IMR-90 (cell line): Measurements from ENCODE around the gene COL18A1. TPM values are rescaled to one million over a fixed set of nuclear protein-coding genes. Genes with fewer than 3 reads are reported as not detected.

Source experiments
- ATAC-seq: fragments of 200-7000 bp; cut with Tn5 transposase; 2 replicates; pipeline ENCODE4 v1.9.1; 2020; ENCODE audit warnings: low read depth, mild to moderate bottlenecking, moderate library complexity
- BruUV-seq: library from RNA; stranded (reverse); fragments of 400-500 nt; replicated peaks from 2 replicates; lab custom pipeline; 2021; lab: Mats Ljungman, UMichigan
- CTCF ChIA-PET: fragments of 300-600 bp; formaldehyde crosslinking; extraction: SDS; loops from one replicate; lab custom pipeline; 2021; ENCODE audit warnings: antibody characterized with exemption; lab: Yijun Ruan, JAX
- POLR2A ChIA-PET: fragments of 300-600 bp; sonication (Branson Sonifier 250); formaldehyde crosslinking; loops from one replicate; lab custom pipeline; 2022; ENCODE audit warnings: antibody characterized with exemption; ENCODE audit not compliant: unreplicated experiment; lab: Charles Lee
- DNase-seq: peaks from one replicate; pipeline ENCODE4 v3.0.0; 2013
- H2AFZ ChIP-seq: replicated peaks from 2 replicates; pipeline ENCODE3; 2013; ENCODE audit warnings: low read length, mild to moderate bottlenecking; ENCODE audit not compliant: poor library complexity
- H2AK5ac ChIP-seq: 2 replicates; pipeline ENCODE4 v1.6.1; 2013; ENCODE audit warnings: low read depth, low read length, inconsistent platforms
- H2AK9ac ChIP-seq: replicated peaks from 2 replicates; pipeline ENCODE3; 2013; ENCODE audit warnings: mild to moderate bottlenecking, low read depth, low read length, moderate library complexity; ENCODE audit not compliant: poor library complexity
- H2BK120ac ChIP-seq: 2 replicates; pipeline ENCODE4 v1.6.1; 2013; ENCODE audit warnings: low read depth, low read length, inconsistent platforms
- H2BK15ac ChIP-seq: 3 replicates; pipeline ENCODE4 v1.6.1; 2013; ENCODE audit warnings: low read depth, low read length, inconsistent platforms
- H2BK20ac ChIP-seq: 2 replicates; pipeline ENCODE4 v1.6.1; 2013; ENCODE audit warnings: low read depth, mild to moderate bottlenecking, inconsistent platforms, low read length, moderate library complexity
- H2BK5ac ChIP-seq: 2 replicates; pipeline ENCODE4 v1.6.1; 2013; ENCODE audit warnings: mild to moderate bottlenecking, low read depth, low read length, inconsistent platforms; ENCODE audit not compliant: poor library complexity, severe bottlenecking
- H3K14ac ChIP-seq: replicated peaks from 2 replicates; pipeline ENCODE4 v1.6.1; 2013; ENCODE audit warnings: low read depth, low read length, inconsistent platforms
- H3K18ac ChIP-seq: 2 replicates; pipeline ENCODE4 v1.6.1; 2013; ENCODE audit warnings: low read depth, low read length, control low read depth
- H3K23ac ChIP-seq: 2 replicates; pipeline ENCODE4 v1.6.1; 2013; ENCODE audit warnings: low read depth, low read length, inconsistent platforms
- H3K27ac ChIP-seq: 2 replicates; pipeline ENCODE4 v1.5.1; 2013; ENCODE audit warnings: mild to moderate bottlenecking, control low read depth, low read length; ENCODE audit not compliant: insufficient read depth
- H3K27me3 ChIP-seq: 2 replicates; pipeline ENCODE4 v1.6.1; 2013; ENCODE audit warnings: low read length; ENCODE audit not compliant: control insufficient read depth, insufficient read depth
- H3K36me3 ChIP-seq: 2 replicates; pipeline ENCODE4 v1.6.1; 2013; ENCODE audit warnings: low read length, mixed read lengths; ENCODE audit not compliant: control insufficient read depth, insufficient read depth
- H3K4ac ChIP-seq: 2 replicates; pipeline ENCODE4 v1.6.1; 2013; ENCODE audit warnings: low read depth, low read length, inconsistent platforms
- H3K4me1 ChIP-seq: 2 replicates; pipeline ENCODE4 v1.6.1; 2013; ENCODE audit warnings: low read length, mixed read lengths; ENCODE audit not compliant: control insufficient read depth, insufficient read depth
- H3K4me2 ChIP-seq: 2 replicates; pipeline ENCODE4 v1.6.1; 2013; ENCODE audit warnings: low read depth, mild to moderate bottlenecking, control low read depth, low read length, moderate library complexity
- H3K4me3 ChIP-seq: 2 replicates; pipeline ENCODE4 v1.5.1; 2013; ENCODE audit warnings: low read depth, mild to moderate bottlenecking, control low read depth, low read length, moderate library complexity; ENCODE audit not compliant: insufficient read depth
- H3K56ac ChIP-seq: 2 replicates; pipeline ENCODE4 v1.6.1; 2013; ENCODE audit warnings: low read length, inconsistent platforms; ENCODE audit not compliant: insufficient read depth; ENCODE audit errors: extremely low read depth
- H3K79me1 ChIP-seq, 2 experiments: 2 replicates each; pipeline ENCODE4 v1.6.1; 2013; ENCODE audit warnings: low read length in 2 of 2, inconsistent platforms in 1 of 2, low read depth in 1 of 2
- H3K9ac ChIP-seq: 2 replicates; pipeline ENCODE4 v1.6.1; 2013; ENCODE audit warnings: low read depth, low read length, control low read depth
- H3K9me1 ChIP-seq: 2 replicates; pipeline ENCODE4 v1.6.1; 2013; ENCODE audit warnings: low read length, inconsistent platforms; ENCODE audit not compliant: insufficient read depth
- H3K9me3 ChIP-seq: 2 replicates; pipeline ENCODE4 v1.6.1; 2013; ENCODE audit warnings: low read length; ENCODE audit not compliant: control insufficient read depth, insufficient read depth
- H4K20me1 ChIP-seq: 2 replicates; pipeline ENCODE4 v1.6.1; 2013; ENCODE audit warnings: low read length, inconsistent platforms; ENCODE audit not compliant: insufficient read depth
- H4K5ac ChIP-seq: 2 replicates; pipeline ENCODE4 v1.6.1; 2013; ENCODE audit warnings: mild to moderate bottlenecking, low read depth, low read length, control low read depth
- H4K8ac ChIP-seq, 2 experiments: 2 replicates each; pipeline ENCODE4 v1.6.1; 2013; ENCODE audit warnings: low read depth in 2 of 2, low read length in 2 of 2, control low read depth in 1 of 2, inconsistent platforms in 1 of 2
- H4K91ac ChIP-seq: 2 replicates; pipeline ENCODE4 v1.6.1; 2013; ENCODE audit warnings: low read depth, low read length, inconsistent platforms; ENCODE audit not compliant: insufficient read depth
- NFE2L2 ChIP-seq: fragments of 150-350 bp; IDR thresholded peaks from 2 replicates; pipeline ENCODE4 v1.6.1; 2016; ENCODE audit warnings: low read depth, mild to moderate bottlenecking, low read length
- POLR2A ChIP-seq: IDR thresholded peaks from 2 replicates; pipeline ENCODE4 v1.6.1; 2012; ENCODE audit warnings: mild to moderate bottlenecking, low read depth, low read length
- RAD21 ChIP-seq: IDR thresholded peaks from 2 replicates; pipeline ENCODE4 v1.6.1; 2012; ENCODE audit warnings: low read length, improper control_type of control experiment
- WGBS, 2 experiments: methylation state at CpG; one replicate each; pipeline versions ENCODE4 v1.1.5 to v1.1.7; 2013; ENCODE audit warnings: missing lambda C conversion rate in 2 of 2; ENCODE audit not compliant: insufficient read length in 1 of 2; ENCODE audit errors: extremely low coverage in 2 of 2; 5-methylcytosine and 5-hydroxymethylcytosine counted together
- dilution Hi-C: fragments of 300-500 bp; cut with HindIII; formaldehyde crosslinking; loops from one replicate; pipeline ENCODE4 v1.14.3; 2018; ENCODE audit warnings: low sequenced_read_pairs; ENCODE audit not compliant: unreplicated experiment
- in situ Hi-C: fragments of 300-500 bp; cut with MboI; formaldehyde crosslinking; loops from 3 replicates; pipeline ENCODE4 v1.14.3; 2019; ENCODE audit warnings: low sequenced_read_pairs, inconsistent platforms, mixed read lengths
- intact Hi-C: fragments of 100-400 bp; cut with micrococcal nuclease; formaldehyde crosslinking; loops from 2 replicates; pipeline ENCODE4 v1.10.0; 2022
- polyA plus RNA-seq, 3 experiments: library from polyadenylated mRNA; depleted of rRNA; stranded (reverse); fragments of >200 nt; gene quantifications; 2 replicates each; pipeline ENCODE4 v1.2.3, GENCODE V29; 2012; ENCODE audit warnings: low replicate concordance in 1 of 3
- total RNA-seq: library from RNA; depleted of rRNA; stranded (reverse); fragments of >200 nt; gene quantifications from 2 replicates; pipeline ENCODE4 v1.2.3, GENCODE V29; 2012
- TF ChIP-seq, protein P1 (sequence below): conservative IDR thresholded peaks from 2 replicates; pipeline ENCODE4 v1.5.1; 2012; ENCODE audit warnings: mild to moderate bottlenecking, low read depth, low read length, improper control_type of control experiment

Gene COL18A1
- total and polyA plus RNA-seq, 2 of the 4 experiments (the other 2 are of a cell fraction): 4.3 to 46.7 TPM

DNA sequence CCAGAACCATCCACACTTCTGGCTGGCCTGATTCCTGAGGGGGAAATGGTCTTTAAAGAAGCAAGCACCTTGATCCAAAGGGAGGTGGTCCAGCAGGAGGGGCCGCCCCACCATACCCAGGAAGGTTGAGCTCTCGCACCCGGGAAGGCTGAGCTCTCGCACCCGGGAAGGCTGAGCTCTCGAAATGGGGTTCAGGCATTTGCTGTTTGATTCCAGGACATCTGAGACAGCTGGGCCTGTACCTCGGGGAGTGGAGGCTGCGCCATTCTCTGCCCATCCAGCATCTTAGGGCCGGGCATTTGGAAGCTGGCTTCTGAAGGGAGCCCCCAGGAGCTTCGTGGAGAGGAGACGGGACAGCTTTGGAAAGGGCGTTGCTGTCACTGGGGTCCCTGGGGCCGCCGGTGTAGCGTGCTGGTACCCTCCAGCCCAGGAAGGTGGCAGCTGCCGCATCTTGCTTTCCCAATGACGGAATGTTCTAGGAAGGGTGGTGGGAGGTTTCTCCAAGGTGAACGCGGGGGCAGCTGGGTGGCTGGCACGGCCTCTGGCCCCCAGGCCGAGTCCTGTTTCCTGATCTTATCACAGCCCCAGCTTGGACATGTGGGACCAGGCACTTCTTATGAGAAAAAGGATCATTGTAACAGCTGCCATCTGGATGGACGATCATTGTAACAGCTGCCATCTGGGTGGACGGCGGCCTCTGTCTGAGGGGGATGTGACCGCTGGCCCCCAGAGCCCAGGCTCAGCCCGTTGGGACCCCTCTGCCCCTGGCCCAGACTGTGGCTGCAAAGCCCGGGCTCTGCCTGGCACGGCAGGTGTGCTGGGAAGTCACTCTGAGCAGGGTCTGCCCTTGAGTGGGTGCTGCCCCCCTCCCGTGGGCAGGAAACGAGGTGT lies 61.6 kb downstream of the COL18A1 start:
- dilution Hi-C loops (no loop called here), intact Hi-C loops (no loop called here), in situ Hi-C loops (loop anchor here (10.0 kb wide), 1 partner anchor 358 kb away; no protein-coding TSS in a partner anchor)
- POLR2A ChIA-PET: no interaction called here
- Histone ChIP-seq H2BK15ac (no peak overlapping the region), H4K8ac (no peak overlapping the region), H2BK120ac (no peak overlapping the region), H3K4me1 (peaks cover 18% of the 10 kb centered on the region), H4K5ac (no peak overlapping the region), H3K4ac (no peak overlapping the region; the same call in 1 of the 2 replicates), H3K27ac (no peak overlapping the region), H3K18ac (no peak overlapping the region), H3K9ac (no peak overlapping the region), H2BK5ac (no peak overlapping the region), H3K9me1 (peaks cover 11% of the 10 kb centered on the region; the same call in 1 of the 2 replicates), H3K56ac (no peak overlapping the region), H3K9me3 (peaks cover 2% of the 10 kb centered on the region; the same call in 1 of the 2 replicates), H2BK20ac (no peak overlapping the region), H3K79me1 (peaks cover 8 to 65% of the 10 kb centered on the region in 2 experiments; a peak in 3 of 4 replicates), H2AFZ (no peak overlapping the region), H2AK5ac (no peak overlapping the region), H3K14ac (no peak overlapping the region), H3K4me3 (no peak overlapping the region), H3K27me3 (no peaks in the 10 kb centered on the region), H3K4me2 (no peak overlapping the region), H4K20me1 (peaks cover 52% of the 10 kb centered on the region), H4K91ac (no peak overlapping the region), H3K23ac (no peak overlapping the region), H3K36me3 (peaks cover 14% of the 10 kb centered on the region), H2AK9ac (no peak overlapping the region)
- 82% methylated on average over 13 of the region's 30 CpGs; no CpG with 5 or more reads in 1 of the 2 experiments for WGBS, 2 experiments
- CTCF ChIA-PET: interaction anchor here (0.6 kb wide), 1 partner anchor 48 kb away, joined by 3 read pairs; no protein-coding TSS in a partner anchor
- TF ChIP-seq RAD21: no peak
- TF ChIP-seq, protein P1, sequence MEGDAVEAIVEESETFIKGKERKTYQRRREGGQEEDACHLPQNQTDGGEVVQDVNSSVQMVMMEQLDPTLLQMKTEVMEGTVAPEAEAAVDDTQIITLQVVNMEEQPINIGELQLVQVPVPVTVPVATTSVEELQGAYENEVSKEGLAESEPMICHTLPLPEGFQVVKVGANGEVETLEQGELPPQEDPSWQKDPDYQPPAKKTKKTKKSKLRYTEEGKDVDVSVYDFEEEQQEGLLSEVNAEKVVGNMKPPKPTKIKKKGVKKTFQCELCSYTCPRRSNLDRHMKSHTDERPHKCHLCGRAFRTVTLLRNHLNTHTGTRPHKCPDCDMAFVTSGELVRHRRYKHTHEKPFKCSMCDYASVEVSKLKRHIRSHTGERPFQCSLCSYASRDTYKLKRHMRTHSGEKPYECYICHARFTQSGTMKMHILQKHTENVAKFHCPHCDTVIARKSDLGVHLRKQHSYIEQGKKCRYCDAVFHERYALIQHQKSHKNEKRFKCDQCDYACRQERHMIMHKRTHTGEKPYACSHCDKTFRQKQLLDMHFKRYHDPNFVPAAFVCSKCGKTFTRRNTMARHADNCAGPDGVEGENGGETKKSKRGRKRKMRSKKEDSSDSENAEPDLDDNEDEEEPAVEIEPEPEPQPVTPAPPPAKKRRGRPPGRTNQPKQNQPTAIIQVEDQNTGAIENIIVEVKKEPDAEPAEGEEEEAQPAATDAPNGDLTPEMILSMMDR: no peak
- no peak for TF ChIP-seq POLR2A
- no peak for TF ChIP-seq NFE2L2
- DNase-seq (no peak), ATAC-seq (no peak)
- BruUV-seq: no TSS peak
